DMS153 (cell line): ENCODE results near the gene BST2.
"Not testable (repeated sequence)": the region's sequence is repeated elsewhere in the genome, so short reads cannot be mapped to it uniquely, and the experiment has no call there.

Experiments
- DNase-seq: peaks from one replicate; lab custom pipeline; 2025; lab: John Stamatoyannopoulos, UW

The BST2 gene

GRCh38 chr19:17389957-17390664, 15.3 kb downstream of the BST2 start:
- DNase-seq, result no peak

GRCh38 chr19:17389288-17389687, 16.1 kb downstream of the BST2 start:
- no peak for DNase-seq

- DNase-seq, result no peak
These were observed 19.4 kb downstream of the BST2 start for GRCh38 chr19:17385878-17386611.

- no peak for DNase-seq
These were observed 24.8 kb downstream of the BST2 start for GRCh38 chr19:17380426-17381138.

GRCh38 chr19:17379221-17379631, 26.2 kb downstream of the BST2 start:
- no peak for DNase-seq

GRCh38 chr19:17378271-17378670, 27.2 kb downstream of the BST2 start:
- no peak for DNase-seq

- no peak for DNase-seq
These were observed 28.4 kb downstream of the BST2 start, which contains the start of gene PLVAP for GRCh38 chr19:17376935-17377600. PLVAP (minus strand) TSS chr19:17377342; CDS start chr19:17377288, 54 bp downstream.

GRCh38 chr19:17370026-17370587, 35.3 kb downstream of the BST2 start:
- no peak for DNase-seq

GRCh38 chr19:17365361-17365760, 40.1 kb downstream of the BST2 start:
- no peak for DNase-seq

GRCh38 chr19:17363852-17364605, 41.4 kb downstream of the BST2 start:
- DNase-seq, result not testable (repeated sequence)

- no peak for DNase-seq
These were observed 45.3 kb downstream of the BST2 start for GRCh38 chr19:17359905-17360800.

- no peak for DNase-seq
These were observed 47.0 kb downstream of the BST2 start for GRCh38 chr19:17358395-17358794.

GRCh38 chr19:17357724-17358123, 47.7 kb downstream of the BST2 start:
- DNase-seq, result no peak

- DNase-seq, result no peak
These were observed 48.3 kb downstream of the BST2 start for GRCh38 chr19:17357078-17357666.

- no peak for DNase-seq
These were observed 52.0 kb downstream of the BST2 start for GRCh38 chr19:17353386-17353785.
